ENCODE measurements around the gene ANAPC16.

The ANAPC16 gene

GRCh38 chr10:72238392-72239175 is 22.8 kb downstream of the ANAPC16 start:
- peak overlapping the region; percentile 43 for H3K27ac ChIP-seq
- DNase-seq (ENCODE audit: low spot score) = no peak
- TF ChIP-seq CTCF (conservative IDR thresholded peaks at IDR 0.05; ENCODE audit: low read depth) = no peak
- CTCF ChIA-PET = interaction anchor here (0.6 to 1.5 kb wide), 2 partner anchors 12 to 36 kb away, joined by 3 to 8 read pairs; partner anchors contain the start of gene DDIT4
- POLR2A ChIA-PET (ENCODE audit: low non-redundant PET) = no interaction called here

- POLR2A ChIA-PET (ENCODE audit: low non-redundant PET) = no interaction called here
- no peak for TF ChIP-seq CTCF (conservative IDR thresholded peaks at IDR 0.05; ENCODE audit: low read depth)
- H3K27ac ChIP-seq = peak overlapping the region; percentile 43
- DNase-seq (ENCODE audit: low spot score) = no peak
- CTCF ChIA-PET = no interaction called here
These were observed 23.6 kb downstream of the ANAPC16 start for GRCh38 chr10:72239409-72239808.

GRCh38 chr10:72240371-72240770 is 24.6 kb downstream of the ANAPC16 start:
- DNase-seq (ENCODE audit: low spot score) = no peak
- TF ChIP-seq CTCF (conservative IDR thresholded peaks at IDR 0.05; ENCODE audit: low read depth) = no peak
- ChIA-PET CTCF (interaction anchor here (1.1 kb wide), 1 partner anchor 21 kb away, joined by 6 read pairs; no protein-coding TSS in a partner anchor), POLR2A (ENCODE audit: low non-redundant PET) (no interaction called here)
- peak overlapping the region; percentile 100 for H3K27ac ChIP-seq

- ChIA-PET CTCF (interaction anchor here (0.6 to 1.1 kb wide), 5 partner anchors 15 to 191 kb away, joined by 3 to 6 read pairs (median 3); no protein-coding TSS in a partner anchor), POLR2A (ENCODE audit: low non-redundant PET) (no interaction called here)
- peak overlapping the region; percentile 100 for H3K27ac ChIP-seq
- DNase-seq (ENCODE audit: low spot score) = no peak
- no peak for TF ChIP-seq CTCF (conservative IDR thresholded peaks at IDR 0.05; ENCODE audit: low read depth)
These were observed 26.0 kb downstream of the ANAPC16 start for GRCh38 chr10:72241691-72242252.

GRCh38 chr10:72242675-72243074 is 26.9 kb downstream of the ANAPC16 start:
- CTCF ChIA-PET = interaction anchor here (0.5 to 0.6 kb wide), 2 partner anchors 20 to 93 kb away, joined by 3 read pairs; no protein-coding TSS in a partner anchor
- TF ChIP-seq CTCF (conservative IDR thresholded peaks at IDR 0.05; ENCODE audit: low read depth) = no peak
- H3K27ac ChIP-seq = peak overlapping the region; percentile 100
- DNase-seq (ENCODE audit: low spot score) = no peak
- POLR2A ChIA-PET (ENCODE audit: low non-redundant PET) = no interaction called here

GRCh38 chr10:72243822-72244437 is 28.1 kb downstream of the ANAPC16 start:
- peak overlapping the region; percentile 100 for H3K27ac ChIP-seq
- DNase-seq (ENCODE audit: low spot score) = no peak
- ChIA-PET POLR2A (ENCODE audit: low non-redundant PET) (no interaction called here), CTCF (no interaction called here)
- TF ChIP-seq CTCF (conservative IDR thresholded peaks at IDR 0.05; ENCODE audit: low read depth) = no peak; the same call in 1 of the 2 replicates
